HG03571 (cell line): ENCODE results near the gene DUOXA1.
"Not testable (repeated sequence)": the region's sequence is repeated elsewhere in the genome, so short reads cannot be mapped to it uniquely, and the experiment has no call there.

Source experiments
- ATAC-seq: cut with Tn5 transposase; IDR thresholded peaks from one replicate; pipeline ENCODE4 v1.9.1; 2021; ENCODE audit not compliant: unreplicated experiment

The DUOXA1 gene

DNA sequence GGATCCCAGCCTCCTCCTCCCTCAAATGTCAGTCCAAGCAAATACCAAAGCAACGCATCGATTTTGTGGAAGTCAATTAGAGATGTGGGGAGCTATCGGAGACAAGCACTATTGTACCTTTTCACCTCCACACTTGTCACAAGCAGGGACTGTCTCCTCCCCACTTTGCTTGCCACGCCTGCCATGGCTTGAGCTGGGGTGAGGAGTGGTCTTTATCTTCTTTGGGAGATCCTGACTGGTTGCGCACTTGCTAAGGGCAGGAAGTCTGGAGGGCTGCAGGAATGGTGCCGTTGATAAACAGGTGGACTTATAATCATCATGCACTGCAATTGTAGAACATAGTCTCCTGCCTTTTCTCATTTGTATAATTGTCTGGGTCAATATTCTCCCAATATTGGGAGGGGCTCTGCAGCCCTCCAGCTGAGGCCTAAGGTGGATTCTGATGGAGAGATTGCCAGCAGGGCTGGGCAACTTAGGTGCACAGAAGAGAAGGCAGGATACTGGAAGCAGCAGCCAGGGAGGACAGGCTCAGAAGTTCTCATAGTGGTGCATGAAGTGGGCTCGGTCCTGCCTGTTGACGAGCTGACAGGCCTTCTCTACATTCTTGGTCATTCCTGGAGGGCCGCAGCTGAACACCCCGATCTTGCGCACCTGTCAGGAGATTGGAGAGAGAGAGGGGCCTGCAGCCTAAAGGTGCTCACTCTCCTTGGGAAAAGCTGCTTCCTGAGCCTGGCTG is 35.9 kb downstream of the DUOXA1 start:
- no peak for ATAC-seq

DNA sequence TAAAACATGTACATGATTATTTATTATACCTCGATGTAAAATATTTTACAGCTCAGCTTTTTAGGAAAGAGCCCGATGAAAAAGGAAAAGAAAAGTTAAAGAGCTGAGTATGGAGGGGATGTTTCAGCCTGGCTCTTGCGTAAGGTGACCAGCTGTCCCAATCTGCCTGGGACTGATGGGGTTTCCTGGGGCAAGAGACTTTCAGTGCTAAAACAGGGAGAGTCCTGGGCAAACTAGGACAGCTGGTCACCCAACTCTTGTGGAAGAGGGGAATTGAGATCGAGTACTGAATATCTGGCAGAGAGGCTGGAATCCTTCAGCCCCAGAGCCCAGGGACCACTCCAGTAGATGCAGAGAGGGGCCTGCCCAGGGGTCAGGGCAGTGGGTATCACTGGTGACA is 36.7 kb downstream of the DUOXA1 start:
- ATAC-seq: no peak

DNA sequence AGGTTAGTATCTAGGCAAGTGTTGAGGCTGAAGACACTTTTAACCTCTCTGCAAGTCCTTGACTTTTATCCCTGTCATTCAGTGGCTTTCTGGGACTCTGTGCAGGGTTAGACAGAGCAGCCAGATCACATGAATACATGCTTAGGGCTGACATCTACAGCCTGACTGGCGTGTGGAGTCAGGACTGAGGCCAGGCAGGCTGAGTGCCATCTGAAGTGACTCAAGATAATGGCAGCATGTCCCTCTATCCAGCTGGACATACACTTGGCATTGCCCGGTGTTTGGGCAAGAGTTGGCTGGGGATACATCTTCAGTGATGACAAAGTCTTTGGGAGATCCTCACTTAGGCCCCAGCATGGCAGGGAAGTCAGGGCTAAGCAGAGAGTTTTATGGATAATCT is 38.1 kb downstream of the DUOXA1 start:
- ATAC-seq: no peak

DNA sequence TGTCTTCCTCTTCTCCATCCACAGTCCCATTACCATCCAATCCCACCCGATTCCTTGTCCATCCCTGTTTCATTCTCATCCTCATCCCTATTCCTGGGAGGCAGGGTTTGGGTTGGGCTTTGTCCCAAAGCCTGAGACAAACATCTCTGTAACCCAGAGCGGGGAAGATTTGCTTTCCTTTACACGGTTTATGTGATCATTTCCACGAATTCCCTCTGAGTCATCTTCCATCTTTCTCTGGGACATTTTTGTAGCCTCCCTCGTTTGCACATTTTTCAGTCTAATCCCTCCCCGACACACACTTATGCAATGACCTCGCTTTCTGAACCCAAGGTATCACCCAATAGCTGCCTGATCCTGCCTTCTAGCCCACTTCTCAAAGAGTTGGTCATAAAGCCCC is 38.5 kb downstream of the DUOXA1 start:
- no peak for ATAC-seq

DNA sequence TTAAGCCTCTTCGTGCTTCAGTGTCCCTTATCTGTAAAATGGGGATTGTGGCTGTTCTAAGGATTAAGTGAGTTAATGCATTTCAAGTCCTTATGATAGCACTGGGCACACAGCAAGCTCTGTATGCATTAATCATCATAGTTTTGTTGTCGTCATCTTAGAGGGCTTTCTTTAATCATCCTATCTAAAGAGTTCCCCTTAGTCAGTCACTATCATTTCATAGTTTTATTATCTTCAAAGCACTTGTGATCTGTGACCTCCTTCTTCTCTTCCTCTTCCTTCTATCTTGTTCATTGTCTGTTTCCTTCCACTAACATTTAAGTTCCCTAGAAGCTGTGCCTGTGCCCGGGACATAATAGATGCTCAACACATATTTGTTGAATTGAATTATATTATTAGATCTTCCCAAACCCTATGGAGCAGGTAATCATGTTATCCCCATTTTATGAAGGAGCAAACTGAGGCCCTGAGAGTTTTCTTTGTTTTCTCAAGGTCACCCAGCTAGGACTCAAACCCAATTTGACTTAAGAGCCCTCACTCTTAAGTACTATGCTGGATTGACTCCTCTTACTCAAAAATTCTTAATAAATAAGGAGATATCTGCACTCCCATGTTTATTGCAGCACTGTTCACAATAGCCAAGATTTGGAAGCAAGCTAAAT is 39.8 kb downstream of the DUOXA1 start:
- no peak for ATAC-seq

DNA sequence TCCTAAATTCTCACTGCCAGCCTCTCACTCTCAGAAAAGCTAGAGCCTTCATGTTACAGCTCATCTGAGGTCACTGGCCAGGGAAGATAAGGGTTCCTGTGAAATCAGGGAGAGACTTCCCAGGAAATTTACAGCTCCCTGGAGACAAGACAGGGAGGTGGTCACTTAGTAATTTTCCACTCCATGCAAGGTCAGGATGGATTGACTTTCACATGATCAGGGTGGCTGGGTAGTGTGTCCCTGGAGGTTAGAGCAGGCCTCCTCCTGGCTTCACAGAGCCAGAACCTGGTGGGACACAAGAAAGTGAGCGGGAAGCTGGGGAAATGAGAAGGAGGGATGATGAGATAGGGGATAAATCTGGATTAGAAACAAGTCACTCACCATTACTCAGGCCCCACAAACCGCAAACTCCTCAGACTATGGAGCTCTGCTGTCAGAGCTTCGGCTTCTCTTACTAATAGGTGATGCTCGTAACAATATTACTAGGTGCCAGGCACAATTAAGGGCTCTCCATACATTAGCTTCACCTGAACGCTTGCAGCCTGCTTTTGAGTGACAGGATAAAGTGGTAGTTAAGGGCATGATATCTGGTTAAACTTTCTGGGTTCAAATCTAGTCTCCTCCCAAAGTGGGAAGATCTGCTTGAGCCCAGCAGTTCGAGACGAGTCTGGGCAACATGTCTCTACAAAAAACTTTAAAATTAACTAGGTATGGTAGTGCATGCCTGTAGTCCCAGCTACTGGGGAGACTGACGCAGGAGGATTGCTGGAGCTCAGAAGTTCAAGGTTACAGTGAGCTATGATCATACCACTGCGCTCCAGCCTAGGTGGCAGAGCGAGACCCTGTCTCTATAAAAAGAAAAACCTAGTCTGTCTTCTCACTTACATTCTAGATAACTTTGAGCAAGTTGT is 40.6 kb downstream of the DUOXA1 start:
- no peak for ATAC-seq

DNA sequence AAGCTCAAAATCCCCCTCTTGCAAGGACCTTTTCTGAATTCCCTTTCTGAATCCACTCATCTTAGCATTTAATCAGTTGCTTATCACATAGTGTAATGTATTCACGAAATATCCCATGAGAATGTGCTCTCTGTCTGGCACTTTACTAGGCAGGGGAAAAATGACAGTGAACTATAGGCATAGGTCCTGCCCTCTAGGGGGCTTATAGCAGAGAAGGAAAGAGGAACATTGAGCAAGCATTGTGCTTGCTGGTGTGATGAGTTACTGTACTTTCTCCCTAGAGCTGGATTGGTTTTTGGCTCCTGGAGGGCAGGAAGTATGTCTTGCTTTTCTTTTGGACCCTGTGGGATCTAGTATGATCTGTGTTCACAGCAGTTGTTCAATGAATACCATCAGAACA is 42.2 kb downstream of the DUOXA1 start:
- ATAC-seq: no peak

DNA sequence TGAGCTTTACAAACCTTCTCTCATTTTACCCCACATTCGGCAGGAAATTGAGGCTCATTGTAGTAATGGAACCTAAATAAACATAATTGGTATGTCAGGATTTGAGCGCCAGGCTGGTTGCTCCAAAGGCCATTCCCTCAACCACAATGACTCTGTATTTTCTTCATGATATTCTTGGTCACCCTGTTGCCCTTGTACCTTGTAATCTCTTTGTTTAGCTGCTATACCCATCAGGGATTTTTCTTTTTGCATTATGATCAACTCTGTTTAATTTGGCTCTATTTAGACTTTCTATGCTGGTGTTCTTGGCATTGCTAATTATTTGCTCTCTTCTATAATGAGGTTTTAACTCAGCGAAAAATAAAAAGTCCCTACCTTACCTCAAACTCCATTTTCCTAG is 45.5 kb downstream of the DUOXA1 start:
- no peak for ATAC-seq

DNA sequence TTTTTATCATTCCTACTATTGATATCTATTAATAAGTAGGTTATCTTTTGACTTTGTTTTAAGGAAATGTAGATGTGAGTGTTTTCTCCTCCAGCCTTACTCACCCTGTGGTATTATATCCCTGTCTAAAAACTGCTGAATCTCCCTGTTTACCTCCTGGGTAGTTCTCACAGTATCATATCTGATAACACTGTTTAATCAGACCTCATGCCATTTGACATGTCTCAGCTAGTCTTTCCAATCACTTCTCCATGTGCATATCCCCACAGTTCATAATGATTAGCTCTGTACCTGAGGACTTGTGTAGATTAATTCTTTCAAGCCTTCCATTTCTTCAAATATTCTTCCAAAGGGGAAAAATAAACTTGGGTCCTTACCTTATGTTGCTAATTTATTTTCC is 46.5 kb downstream of the DUOXA1 start:
- no peak for ATAC-seq

DNA sequence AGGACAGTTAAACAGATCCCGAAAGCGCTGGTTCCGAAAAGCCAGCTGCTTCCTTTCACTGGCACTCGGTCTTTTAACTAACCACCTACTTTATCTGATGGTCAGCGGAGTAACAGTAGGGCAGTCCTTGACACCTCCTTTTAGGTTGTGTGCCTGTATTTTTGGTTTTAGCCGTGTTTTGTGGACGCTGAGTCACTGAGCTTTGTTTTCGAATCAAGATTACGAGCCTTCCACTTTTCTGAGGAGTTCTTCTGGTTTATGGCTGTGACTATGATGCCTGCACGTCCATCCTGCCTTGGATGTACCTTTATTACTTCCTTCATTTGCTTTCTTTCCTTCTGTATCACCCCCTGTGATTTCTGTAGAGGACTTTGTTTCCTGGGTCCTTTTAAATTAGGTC is 47.3 kb downstream of the DUOXA1 start:
- ATAC-seq: not testable (repeated sequence)

DNA sequence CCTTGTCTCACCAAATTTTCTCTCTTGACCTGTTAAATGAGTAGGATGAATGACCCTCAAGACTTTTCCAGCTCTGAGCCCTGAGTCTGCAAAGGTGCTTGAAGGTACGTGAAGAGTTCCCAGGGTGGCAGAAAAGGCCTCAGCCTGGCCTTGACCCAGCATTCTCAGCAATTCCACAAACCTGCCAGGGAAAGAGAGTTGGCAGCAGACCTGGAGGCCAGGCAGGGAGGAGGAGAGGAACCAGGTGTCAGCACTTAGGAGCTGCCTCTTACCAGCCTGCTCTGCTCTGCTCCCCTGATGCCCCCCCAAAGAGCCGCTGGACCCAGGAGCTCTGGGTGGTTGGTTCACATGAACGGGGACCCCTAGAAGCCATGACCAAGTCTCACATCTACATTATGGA is 49.1 kb downstream of the DUOXA1 start:
- not testable (repeated sequence) for ATAC-seq

DNA sequence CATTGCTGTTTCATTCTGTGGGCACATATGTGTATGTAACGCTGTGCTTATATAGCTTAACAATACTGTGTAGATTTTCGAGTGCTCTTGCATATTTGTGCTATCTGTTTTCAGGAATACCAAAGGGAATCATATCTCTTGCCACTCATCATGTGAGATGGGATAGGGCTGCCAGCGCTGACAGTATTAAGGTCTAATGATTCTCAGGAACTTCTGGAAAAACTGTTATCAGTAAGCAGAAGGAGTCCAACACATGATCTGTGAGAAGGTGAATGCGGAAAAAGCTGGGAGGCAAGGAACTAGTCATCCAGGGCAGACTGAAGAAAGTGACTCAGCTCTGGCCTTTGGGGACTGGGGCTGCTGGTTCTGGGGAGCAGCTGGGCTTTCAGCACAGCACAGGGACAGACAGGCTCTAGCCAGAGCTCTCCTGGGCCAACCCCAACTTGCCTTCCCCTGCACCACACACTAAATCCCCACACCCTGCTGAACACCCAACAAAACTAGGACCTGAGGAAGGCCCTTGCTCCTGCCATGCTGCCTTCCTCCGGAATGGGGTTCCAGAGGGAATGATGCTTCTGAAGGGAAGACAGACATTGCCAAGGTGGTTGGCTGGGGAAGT is 49.9 kb downstream of the DUOXA1 start:
- ATAC-seq: not testable (repeated sequence)

DNA sequence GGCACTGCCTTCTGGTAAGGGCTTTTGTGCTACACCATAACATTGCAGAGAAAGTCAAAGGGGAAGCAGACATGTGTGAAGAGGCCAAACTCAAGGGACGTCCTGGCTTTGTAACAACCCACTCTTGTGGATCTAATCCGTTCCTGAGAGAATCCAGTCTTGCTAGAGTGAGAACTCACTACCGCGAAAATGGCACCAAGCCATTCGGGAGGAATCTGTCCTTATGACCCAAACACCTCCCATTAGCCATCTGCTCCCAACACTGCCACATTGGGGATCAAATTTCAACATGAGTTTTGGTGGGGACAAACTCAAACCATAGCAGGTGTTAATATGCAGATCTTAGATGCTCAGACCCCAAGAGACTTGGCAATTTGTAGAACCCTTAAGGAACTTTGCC is 50.5 kb downstream of the DUOXA1 start:
- ATAC-seq: not testable (repeated sequence)

DNA sequence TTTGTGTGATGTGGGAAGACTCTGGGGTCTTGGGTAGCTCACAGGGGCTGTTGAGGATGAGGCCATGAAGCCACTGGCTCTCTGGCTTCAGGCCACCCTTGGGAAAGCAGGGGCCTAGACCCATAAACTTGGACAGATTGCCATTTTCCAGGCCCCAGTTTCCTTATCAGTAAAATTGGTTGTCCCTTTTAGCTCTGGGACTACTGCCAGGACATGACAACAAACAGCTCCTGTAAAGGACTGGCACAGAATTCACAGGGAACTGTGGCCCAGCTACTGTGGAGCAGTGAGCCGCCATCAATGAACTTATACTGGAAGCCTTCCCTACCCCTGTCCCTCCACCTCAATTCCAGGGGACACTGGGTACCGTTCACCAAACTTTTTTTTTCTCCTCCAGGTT is 52.3 kb downstream of the DUOXA1 start:
- not testable (repeated sequence) for ATAC-seq

DNA sequence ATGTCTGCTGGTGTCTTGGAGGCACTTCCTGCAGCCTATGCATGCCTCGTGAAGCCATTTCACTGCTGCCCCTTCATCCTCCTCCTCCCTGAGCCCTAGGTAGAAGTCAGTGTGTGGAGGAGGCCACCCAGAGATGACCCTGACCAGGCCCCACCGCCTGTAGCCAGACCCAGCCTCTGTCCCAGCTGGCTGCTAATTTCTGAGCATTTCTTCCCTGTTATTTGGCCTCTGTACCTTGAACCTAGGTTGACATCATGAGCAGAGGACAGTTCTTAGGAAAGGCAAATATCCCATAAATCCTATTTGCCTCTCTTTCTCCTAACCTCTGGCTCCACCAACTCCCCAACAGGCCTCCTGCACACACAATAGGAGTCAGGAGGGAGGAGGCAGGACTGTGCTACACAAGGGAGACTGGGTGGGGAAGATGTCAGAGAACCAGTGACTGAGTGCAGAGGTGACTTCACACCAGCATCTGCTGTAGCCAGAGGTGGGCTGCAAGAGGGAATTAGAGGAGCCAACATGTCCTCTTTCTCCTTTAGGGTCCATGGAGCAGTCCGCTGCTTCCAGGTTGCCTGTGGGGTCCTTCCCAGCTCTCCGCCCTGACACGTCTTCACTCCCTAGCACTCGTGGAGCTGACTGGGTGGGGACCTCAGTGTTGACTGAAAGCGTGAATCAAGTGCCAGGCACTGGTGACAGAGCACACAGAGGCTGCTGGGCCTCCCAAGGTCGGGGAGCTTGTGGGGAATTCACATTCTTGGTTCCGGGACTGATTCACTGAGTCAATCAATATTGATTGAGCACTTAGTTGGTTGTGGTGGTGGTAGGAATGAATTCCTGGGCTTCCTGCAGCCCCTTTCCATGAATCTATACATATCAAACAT is 54.0 kb downstream of the DUOXA1 start:
- not testable (repeated sequence) for ATAC-seq

DNA sequence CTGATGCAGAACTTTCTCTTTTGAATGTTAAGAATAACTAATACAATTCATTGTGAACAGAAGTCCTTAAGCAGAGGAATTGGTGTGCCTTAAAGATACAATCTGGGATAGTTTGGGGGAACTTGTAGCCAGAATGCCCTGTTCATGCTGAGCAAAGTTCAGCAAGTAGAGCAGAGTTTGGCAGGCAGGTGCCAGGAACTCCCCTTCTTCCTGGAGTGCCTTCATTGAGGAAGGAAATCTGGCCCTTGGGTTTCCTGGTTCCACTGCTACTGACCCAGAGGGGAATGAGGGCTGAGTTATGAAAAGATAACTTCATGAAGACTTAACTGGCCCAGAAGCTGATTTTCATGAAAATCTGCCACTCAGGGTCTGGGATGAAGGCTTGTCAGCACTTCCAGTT is 56.1 kb downstream of the DUOXA1 start:
- ATAC-seq: not testable (repeated sequence)

DNA sequence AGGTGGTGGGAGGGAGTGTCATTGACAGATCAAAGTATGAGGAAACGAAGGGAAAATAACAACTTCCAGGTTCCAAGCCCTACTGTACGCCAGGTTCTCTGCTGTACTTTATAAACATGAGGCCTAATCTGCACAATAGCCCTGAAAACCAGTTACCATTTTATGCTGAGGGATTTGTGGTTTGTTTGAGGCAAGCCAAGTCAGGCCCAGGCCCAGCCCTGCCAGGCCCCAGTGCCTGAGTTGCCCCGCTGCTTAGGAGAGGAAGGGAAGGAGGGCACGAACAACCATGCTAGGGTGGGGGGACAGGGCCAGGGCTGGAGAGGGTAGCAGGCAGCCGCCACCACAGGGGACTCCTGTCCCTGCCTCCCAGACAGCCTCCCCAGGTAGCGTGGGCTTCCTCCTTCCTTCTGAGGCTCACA is 59.7 kb downstream of the DUOXA1 start:
- ATAC-seq: not testable (repeated sequence)
